SW480 (cell line): ENCODE data around the gene DTYMK.

Experiments used
- DNase-seq: peaks from one replicate; pipeline ENCODE4 v3.0.0-alpha.2; 2016; ENCODE audit warnings: low spot score

DTYMK gene

DNA sequence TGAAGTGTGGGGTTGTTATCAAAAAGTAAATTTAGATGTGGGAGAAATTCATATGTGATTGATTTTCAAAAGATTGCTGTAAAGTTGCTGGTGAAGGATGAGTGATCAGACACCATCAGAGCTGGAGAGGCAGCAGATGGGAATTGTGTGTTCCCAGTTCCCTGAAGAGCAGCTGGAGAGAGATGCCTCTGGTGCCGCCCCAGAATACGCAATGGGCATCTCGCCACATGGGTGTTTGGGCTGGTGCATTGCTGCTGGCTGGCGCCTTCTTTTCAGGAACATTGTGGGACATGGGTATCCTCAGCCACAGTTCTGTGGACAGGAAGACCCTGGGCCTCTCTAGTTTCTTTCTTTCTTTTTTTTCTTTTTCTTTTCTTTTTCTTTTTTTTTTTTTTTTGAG is 37.2 kb downstream of the DTYMK start:
- no peak for DNase-seq

DNA sequence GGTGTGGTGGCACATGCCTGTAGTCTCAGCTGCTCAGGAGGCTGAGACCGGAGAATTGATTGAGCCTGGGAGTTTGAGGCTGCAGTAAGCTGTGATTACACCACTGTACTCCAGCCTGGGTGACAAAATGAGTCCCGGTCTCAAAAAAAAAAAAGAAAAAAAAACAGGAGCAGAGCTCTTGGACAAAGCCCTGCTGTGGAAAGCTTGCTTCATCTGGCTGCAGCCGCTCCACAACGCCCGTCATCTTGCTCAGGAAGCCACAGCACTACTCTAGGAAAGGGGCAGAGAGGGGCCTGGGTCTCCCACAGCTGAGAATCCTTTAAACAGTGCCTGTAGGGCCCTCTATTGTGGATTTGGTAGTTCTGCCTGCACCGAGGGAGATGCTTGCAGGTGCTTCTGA is 38.2 kb downstream of the DTYMK start:
- DNase-seq = no peak

DNA sequence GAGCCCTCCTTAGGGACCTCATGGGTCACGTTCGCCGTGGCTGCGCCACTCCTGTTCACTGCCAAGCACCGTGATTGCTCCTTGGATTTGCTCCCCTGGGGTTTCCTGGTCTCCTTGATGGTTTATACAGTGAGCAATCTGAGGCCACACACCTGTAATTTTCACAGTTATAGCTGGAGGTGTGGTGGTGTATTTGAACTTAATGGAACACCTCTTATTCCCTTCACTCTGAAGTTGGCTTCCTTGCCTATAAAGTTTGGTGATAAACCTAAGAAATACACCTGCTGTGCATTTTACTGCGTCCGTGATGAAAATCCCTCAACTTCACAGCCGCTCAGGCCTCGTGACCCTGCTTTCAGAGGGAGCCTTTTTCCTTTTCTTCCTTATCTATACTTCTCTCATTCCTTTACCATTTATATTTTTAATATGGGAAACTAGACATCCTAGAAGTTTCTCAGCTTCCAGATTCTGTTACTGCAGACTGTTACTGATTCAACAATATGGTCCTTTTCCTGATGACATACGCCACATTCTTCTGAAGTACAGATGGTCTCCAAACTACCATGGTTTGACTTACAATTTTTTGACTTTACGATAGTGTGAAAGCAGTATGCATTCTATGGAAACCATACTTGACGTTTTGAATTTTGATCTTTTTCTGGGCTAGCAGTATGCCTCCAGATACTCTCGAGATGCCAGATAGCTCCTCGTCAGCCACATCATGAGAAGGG is 40.5 kb downstream of the DTYMK start:
- no peak for DNase-seq

DNA sequence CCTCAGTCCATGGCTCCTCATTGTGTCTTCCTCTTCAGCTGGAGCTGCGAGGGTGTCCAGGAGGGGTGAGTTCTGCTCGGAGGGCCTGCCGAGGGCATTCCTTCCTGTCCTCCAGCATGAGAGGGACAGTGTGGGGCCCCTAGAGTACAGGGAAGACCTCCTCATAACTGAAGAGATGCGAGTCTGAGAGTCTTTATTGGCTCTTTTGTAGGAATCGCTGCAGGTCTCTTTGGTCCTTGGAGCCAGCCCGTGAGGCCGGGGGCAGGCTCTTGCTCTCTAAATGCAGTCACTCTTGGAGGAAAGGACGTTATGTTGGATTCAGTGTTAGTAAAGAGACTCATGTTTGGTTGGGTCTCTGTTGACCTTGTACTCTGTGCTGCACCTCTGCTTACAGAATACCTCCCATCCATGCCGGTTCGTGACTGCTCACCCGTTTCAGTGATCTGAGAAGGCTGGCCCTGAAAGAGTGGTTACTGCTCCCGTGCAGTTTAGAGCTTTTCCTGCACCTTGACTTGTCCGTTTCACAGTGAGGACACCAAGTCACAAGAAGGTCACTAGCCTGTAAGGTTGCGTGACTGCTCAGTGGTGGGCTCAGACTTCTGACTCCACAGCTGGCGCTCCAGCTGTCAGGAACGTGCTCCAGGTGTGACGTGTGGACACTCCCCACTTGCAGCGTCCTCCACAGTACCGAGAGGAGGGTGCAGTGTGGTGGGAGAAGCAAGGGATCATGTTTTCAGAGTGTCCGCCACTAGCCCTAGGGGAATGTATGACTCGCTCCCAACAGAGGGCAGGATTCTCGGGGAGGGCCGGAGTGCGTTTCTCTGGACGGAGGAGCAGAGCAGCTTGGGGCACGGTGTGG is 41.3 kb downstream of the DTYMK start:
- DNase-seq = no peak

DNA sequence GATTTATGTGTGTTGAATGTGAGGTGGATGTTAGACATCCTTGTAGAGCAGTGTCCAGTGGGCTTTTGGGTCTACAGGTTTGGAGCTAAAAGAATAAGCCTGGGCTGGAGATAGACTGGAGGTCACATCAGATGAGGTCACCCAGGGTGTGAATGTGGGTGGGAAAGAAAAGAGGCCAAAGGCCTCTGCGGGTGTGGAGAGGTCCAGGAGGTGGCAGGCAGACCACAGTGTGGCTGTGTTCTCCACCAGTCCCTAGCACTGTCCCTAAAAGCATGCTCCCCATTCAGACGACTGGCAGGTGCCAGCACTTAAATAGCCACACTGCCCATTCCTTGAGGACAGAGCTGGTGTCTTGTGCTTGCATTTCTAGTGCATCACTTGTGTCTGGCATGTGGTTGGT is 45.0 kb downstream of the DTYMK start:
- peak; percentile 4 for DNase-seq

DNA sequence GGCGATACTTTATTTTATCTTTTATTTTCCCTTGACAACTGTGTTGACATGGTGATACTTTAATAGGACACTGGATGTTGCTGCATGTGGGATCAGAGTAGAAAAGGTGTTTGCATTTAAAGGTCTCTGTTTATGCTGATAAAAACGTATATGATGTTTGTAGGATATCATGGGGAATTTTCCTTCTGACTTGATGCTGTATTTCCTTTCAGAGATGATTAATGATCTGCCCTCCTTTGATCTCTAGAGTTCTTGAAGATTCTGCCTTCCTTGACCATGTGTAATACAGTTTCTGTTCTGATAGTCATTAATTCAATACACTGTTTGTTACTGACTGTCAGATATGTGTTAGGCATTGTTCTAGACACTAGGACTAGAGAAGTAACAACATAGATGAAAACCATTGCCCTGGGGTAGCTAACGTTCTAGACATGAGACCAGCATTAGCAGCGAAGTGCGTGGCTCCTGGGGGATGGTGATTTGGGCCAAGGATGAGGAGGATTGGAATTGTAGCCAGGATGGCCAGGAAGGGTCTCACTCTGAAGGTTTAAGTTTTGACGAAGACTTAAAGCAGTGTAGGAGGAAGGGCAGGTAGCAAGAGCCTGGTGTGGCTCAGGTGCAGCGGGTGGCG is 46.3 kb downstream of the DTYMK start:
- no peak for DNase-seq

DNA sequence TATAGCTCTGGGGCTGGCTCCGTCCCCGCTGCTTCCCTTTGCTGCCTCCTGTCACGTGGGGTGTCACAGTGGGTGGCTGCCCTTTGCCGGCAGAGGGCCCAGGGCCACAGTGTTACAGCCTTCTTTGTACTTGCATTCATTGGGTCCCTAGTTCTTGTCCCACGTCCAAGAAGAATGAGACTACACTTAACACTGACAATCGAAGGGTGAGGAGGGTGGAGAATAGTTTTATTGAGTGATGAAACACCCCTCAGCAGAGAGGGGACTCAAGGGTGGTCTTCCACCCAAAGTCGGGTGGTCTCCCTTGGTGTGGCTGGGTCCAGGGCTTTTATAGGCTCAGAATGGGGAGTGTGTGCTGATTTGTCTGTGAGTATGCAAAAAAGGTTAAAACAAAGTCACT is 47.2 kb downstream of the DTYMK start:
- DNase-seq = no peak

DNA sequence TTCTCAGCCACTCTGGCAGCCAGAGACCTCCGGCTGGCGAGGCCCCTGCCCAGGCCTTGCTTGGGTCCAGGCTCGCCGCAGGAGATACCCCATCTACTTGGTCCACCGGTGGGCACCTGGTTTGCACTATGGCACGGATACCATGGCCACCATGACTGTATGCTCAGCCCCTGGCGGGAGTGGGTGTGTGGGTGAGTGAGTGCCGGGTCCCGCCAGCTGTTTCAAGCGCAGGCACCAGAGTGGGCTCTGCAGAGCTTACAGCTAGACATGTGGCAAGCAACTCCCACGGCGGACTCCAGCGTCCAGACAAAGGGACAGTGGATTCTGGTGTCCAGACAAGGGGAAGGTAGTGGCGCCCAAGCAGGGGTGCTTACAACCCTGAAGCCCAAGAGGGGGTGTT is 47.7 kb downstream of the DTYMK start:
- no peak for DNase-seq

DNA sequence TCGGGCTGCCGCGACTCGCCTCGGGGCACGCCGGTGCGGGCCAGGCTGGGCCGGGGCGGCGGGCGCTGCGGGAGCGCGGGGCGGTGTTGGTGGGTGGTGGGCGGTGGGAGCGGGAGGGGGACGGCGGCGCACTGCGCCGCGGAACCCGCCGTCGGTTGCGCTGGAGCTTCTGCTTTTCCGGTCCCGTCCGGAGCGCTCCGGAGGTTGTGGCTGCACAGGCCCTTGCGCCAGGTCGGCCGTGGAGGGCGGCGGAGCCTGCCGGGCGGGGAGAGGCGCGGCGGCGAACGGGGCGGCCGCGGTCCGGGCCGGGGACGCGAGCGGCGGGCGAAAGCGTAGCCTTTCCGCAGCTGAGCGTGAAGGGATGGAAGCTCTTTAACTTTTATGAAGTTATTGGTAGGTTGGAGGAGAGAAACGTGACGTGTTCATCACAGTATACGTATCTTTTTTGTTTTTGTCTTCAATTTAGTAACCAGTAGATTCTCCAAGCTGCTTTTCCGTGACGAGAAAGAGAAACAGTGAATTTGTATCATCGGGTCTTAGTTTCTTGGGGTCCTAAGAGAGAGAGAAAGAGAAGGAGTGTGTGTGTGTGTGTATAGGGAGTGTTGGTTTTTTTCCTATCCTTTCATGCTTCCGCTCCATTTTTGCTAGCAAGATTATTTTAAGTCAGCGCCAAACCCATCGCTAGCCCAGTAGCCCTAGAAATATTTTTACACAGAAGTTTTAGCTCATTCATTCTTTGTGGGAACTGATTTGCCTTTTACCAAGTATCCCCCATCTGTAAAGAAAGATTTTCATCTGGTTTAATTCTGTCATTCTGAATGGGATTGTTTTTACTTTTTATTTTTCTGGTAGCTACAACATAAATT is 48.6 kb downstream of the DTYMK start:
- peak; percentile 13 for DNase-seq

DNA sequence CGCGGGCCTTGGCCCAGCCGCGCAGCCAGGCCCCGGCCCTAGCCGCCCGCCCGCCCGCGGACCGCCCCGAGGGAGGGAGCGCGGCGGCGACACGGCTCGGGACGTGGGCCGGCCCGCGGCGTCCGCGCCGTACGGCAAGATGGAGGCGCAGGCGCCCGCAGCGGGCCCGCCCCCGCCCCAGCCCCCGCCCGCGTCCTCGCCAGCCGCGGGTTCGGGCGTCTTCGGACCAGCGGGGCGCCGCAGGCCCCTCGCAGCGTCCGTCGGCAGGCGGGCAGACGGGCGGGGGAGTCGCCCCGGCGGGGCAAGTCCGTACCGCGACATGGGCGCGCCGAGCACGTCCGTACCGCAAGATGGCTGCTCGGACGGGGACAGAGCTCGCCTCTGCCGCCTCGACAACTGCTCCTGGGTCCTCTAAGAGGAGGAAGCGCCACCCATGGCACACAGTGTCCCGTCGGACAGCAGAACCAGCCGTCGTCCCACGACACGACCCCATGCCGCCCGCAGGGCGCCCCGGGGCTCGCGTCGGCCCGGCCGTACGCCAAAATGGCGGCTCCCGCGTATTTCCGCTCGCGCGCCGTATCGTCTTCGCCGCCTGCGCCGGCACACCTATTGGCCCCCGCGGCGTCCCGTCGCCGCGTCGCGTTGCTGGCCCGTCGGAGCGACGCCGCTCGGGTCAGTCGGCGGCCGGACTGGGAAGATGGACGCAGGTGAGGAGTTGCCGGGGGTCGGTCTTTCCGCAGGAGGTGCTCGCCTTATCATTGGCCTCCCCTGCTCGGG is 49.4 kb downstream of the DTYMK start, which contains the start of the genes ATG4B and THAP4:
Gene ATG4B, plus strand, starts transcription at position 676 of the 777 bp plus-strand sequence. Its CDS starts 22 bp downstream, at position 698.
Gene THAP4, minus strand, starts transcription at position 141 of the 777 bp plus-strand sequence. CDS start 141 bp downstream, outside the sequence.
- DNase-seq = peak; percentile 75

DNA sequence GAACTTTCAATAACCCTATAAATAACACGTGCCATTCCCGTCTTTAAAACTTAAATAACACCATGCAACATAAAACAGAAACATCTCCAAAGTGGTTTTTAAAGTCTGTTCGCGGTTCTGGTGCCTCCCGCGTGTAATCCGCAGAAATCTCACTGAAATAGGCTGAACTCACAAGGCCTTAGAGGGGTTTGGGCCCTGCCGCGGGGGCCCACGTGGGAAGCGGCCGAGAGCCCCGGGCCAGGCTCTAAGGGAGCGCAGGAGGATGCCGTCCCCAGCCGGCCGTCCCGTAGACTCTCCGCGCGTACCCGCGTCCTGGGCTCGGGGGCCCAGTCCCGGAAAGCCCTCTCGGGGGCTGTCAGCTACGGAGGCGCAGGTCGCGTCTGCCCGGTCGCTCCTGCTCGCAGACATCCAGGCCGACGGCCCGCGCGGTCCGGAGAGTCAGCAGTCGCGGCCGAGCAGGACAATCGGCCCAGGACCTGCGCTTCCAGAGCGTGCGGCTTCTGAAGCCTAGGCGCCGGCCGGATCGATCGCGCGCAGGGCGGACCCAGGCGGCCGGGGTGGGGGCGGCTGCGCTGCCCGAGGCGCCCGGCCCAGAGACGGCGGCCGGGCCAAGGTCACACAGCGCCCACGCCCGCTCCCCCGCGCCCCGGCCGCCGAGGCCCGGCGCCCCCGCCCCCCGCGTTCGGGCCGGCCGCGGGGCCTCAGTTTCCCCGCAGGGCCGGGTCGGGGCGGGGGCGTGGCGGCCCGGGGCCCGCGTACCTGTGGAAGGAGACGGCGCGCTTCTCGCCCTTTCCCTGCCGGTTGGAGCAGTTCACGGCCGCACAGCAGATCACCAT is 50.2 kb downstream of the DTYMK start:
- peak; percentile 20 for DNase-seq

DNA sequence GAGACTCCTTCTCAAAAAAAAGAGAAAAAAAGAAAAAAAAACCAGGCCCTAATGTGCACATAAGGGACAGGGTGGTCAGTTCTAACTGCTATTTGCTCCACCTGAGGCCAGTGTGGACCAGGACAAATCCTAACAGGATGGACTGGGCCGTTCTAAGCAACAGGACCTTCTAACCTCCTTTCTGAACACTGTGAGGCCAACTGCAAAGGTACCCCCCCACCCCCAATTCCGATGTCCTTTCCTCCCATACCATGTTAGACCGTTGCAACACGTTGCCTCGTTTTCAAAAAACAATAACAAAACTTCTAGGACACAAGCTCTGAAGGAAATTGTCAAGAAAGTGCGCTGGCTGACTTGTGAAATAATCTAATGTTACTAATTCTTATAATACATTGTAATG is 50.9 kb downstream of the DTYMK start:
- DNase-seq = peak; percentile 6

DNA sequence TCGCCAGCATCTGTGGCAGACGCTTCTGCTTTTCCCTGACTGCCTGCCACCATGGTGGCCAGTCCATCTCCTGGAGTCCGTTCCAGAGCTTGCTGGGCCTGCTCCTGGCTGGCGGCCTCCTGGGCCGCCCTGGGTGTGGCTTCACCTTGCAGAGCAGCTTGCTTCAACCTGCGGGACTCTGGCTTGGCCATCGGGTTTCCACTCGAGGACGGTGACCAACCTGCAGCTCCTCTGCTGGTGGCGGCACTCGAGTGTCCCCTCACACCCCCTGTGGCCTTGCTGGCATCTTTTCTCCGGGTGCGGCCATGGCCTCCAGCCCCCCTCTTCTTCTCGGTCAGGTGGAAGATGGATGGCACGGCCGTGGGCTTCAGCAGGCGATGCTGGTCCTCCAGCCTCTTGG is 53.1 kb downstream of the DTYMK start:
- no peak for DNase-seq

DNA sequence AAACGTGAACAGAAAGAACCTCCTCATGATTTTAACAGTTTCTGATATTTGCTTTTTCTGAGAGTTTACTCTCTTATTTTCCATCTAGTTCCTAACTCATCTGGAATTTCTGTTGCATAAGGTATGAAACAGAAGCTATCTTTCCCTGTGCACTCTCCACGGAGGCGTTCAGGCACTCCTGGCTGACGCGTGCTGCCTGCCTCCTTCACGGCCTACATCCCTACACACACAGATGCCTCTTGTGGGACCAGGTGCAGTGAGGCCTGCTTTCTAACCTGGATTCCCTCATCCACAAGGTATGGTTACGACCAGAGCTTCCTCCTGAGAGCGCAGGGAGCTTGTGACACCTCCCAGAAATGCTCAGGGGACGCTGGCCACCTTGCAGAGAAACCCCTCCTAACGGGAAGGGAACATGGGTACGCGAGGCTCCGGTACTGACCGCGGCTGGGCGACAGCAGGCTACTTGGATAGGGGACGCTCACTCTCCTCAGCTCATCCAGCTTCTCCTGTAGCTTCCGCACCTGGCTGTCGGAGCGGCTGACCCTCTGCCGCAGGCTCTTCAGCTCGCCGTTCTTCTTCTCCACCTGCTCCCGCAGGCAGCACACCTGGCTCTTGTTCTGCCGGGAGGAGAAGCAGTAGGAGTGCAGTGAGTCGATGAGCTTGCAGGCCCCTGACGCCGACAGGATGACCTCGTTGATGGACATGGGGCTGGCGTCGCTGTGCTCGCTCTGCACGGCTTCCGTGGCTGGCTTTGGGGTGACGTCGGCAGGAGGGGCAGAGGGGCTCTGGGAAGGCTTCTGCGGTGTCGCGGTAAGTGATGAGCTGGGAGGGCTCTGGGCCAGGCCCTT is 53.9 kb downstream of the DTYMK start:
- no peak for DNase-seq

DNA sequence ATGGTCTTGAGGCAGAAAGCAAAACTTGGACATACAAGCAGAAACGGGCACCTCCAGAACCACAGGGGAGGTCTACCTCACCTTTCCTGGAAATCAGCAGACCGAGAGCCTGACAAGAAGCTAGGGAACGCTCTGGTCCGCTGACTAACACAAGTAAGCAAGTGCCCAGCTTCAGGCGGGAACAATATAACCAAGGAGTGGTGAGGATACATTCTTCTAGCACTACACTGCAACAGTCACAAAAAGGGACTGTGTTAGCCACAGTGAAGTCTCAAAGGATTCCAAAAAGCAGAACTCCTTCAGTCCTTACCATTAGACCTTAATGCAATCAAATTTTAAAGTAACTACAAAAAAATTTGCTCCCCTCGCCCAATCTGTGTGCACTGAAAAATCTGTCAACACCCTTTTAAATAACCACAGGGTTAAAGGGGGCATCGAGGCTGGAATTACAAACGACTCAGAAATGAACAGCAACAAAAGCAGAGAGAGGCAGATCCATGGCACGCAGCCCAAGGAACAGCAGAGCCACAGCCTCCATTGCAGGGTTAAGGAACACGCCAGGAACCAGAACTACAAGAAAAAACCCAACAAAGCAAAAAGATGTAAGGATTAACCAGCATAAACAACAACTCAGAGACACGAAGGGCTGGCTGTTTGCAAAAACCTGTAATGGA is 56.7 kb downstream of the DTYMK start:
- DNase-seq = no peak

DNA sequence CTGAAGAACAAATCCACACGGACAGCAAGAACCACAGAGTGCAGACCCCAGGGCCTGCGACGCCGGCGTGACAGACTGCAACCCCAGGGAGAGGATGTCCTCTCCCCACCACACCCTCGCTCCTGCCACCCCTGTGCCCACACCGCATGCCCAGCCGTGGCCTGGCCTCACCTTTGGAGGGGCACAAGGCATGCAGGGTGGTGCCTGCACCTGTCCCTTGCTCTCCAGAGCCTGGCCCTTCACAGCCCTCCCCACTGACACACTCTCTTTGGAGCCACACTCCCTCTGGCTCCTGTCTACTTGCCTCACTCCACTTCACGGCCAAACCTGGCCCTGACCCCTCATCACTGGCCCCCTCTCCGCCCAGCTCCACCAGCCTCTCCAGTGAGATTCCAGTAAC is 58.9 kb downstream of the DTYMK start:
- no peak for DNase-seq
